HepG2 (cell line): ENCODE data around the gene LMAN2. TPM values are rescaled to one million over a fixed set of nuclear protein-coding genes. Genes with fewer than 3 reads are reported as not detected.
A peak's percentile ranks its signal among the peaks of the same experiment; 100 is the strongest.

ENCODE experiments used
- GPN1 ChIP-seq: sonication (generic); formaldehyde crosslinking; IDR thresholded peaks from 2 replicates; pipeline ENCODE4 v1.5.1; 2020; ENCODE audit warnings: missing genetic modification reagents, borderline replicate concordance
- HNF4G ChIP-seq, 2 experiments: sonication (generic) in 1 of 2; formaldehyde crosslinking in 1 of 2; IDR thresholded peaks; 2 replicates each; pipeline versions ENCODE4 v1.4.0 to v1.6.1; 2011 to 2020; ENCODE audit warnings: borderline replicate concordance in 2 of 2, low read depth in 2 of 2, mild to moderate bottlenecking in 2 of 2, low read length in 1 of 2, missing genetic modification reagents in 1 of 2, moderate library complexity in 1 of 2
- POLR2G ChIP-seq: fragments of 200-400 bp; formaldehyde crosslinking; IDR thresholded peaks from 2 replicates; pipeline ENCODE4 v1.6.1; 2018; ENCODE audit warnings: mild to moderate bottlenecking, low read depth, low read length, moderate library complexity
- ZC3H13 ChIP-seq: sonication (generic); formaldehyde crosslinking; IDR thresholded peaks from 2 replicates; pipeline ENCODE4 v1.8.1; 2023; ENCODE audit warnings: mild to moderate bottlenecking, missing genetic modification reagents, moderate library complexity
- ZKSCAN8 ChIP-seq: IDR thresholded peaks from 2 replicates; pipeline ENCODE4 v1.6.1; 2016; ENCODE audit warnings: borderline replicate concordance, missing genetic modification reagents, missing compliant biosample characterization
- ZNF180 ChIP-seq: sonication (generic); formaldehyde crosslinking; IDR thresholded peaks from 2 replicates; pipeline ENCODE4 v1.4.0; 2020; ENCODE audit warnings: low read depth, missing genetic modification reagents, borderline replicate concordance
- ZNF33B ChIP-seq: sonication (generic); formaldehyde crosslinking; IDR thresholded peaks from 2 replicates; pipeline ENCODE4 v1.5.1; 2020; ENCODE audit warnings: mild to moderate bottlenecking, missing genetic modification reagents
- ZNF562 ChIP-seq: sonication (generic); formaldehyde crosslinking; IDR thresholded peaks from 2 replicates; pipeline ENCODE4 v1.8.0; 2022; ENCODE audit warnings: missing genetic modification reagents, borderline replicate concordance
- ZNF569 ChIP-seq: sonication (generic); formaldehyde crosslinking; IDR thresholded peaks from 2 replicates; pipeline ENCODE4 v1.5.0; 2020; ENCODE audit warnings: mild to moderate bottlenecking, missing genetic modification reagents, moderate library complexity, borderline replicate concordance
- polyA plus RNA-seq, 8 experiments: library from polyadenylated mRNA; depleted of rRNA in 3 of 8; stranded (reverse) in 7 of 8; unstranded in 1 of 8; fragments of >200 nt; fragmentation: Illumina TruSeq in 4 of 8; extraction: Trizol in 4 of 8; gene quantifications; 2 replicates each; pipeline versions ENCODE4 v1.2.1 to v1.2.3, GENCODE V29; 2011 to 2016; ENCODE audit warnings: low read depth in 4 of 8, missing spikeins in 1 of 8, mixed read lengths in 1 of 8; ENCODE audit not compliant: insufficient read depth in 1 of 8
- total RNA-seq, 5 experiments: library from RNA; depleted of rRNA; stranded (reverse); fragments of >200 nt; fragmentation: Illumina TruSeq; extraction: Trizol; gene quantifications; 2 replicates each; pipeline ENCODE4 v1.2.3, GENCODE V29; 2016; ENCODE audit warnings: low read depth in 1 of 5
- TF ChIP-seq, protein P1 (sequence below), 2 experiments: sonication (generic) in 1 of 2; formaldehyde crosslinking in 1 of 2; IDR thresholded peaks; 2 replicates each; pipeline versions ENCODE4 v1.4.0 to v1.6.1; 2016 to 2020; ENCODE audit warnings: borderline replicate concordance in 1 of 2, low read depth in 1 of 2, mild to moderate bottlenecking in 1 of 2, missing genetic modification reagents in 1 of 2
- TF ChIP-seq, protein P2 (sequence below), 2 experiments: fragments of 450-650 bp in 1 of 2; sonication (generic) in 1 of 2; formaldehyde crosslinking in 1 of 2; IDR thresholded peaks; 2 replicates each; pipeline versions ENCODE4 v1.6.1 to v1.8.0; 2016 to 2022; ENCODE audit warnings: antibody characterized with exemption in 1 of 2, mild to moderate bottlenecking in 1 of 2, missing genetic modification reagents in 1 of 2
- TF ChIP-seq, protein P3 (sequence below): sonication (generic); formaldehyde crosslinking; conservative IDR thresholded peaks from 2 replicates; pipeline ENCODE4 v1.4.0; 2020; ENCODE audit warnings: missing genetic modification reagents

The LMAN2 gene
- total and polyA plus RNA-seq, 2 of the 13 experiments (the other 11 are each of a cell fraction or from before 2014, with no cell fraction given): 191 to 197 TPM

DNA sequence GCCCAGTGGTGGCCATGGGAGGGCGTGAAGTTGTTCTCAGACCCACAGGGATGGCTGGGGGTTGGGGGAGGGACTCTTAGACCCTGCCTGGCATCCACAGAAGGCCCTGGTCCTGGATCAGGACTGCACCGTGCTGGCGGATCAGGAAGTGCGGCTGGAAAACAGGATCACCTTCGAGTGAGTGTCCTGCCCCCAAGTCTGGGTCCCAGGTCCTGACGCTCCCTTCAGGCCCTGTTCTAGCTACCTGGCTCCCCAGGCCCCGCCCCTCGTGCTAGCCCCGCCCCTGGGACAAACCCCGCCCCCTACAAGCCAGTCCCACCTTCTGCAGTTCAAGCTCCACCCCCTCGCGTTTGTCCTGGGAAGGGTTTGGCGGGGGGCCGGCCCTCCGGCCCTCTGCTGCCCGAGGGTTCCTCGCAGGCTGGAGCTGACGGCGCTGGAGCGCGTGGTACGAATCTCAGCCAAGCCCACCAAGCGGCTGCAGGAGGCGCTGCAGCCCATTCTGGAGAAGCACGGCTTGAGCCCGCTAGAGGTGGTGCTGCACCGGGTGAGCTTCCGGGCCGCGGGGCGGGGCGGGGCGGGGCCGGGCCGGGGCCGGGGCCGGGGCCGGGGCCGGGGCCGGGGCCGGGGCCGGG lies 19.1 kb upstream of the LMAN2 start (continued):
- TF ChIP-seq, protein P1, sequence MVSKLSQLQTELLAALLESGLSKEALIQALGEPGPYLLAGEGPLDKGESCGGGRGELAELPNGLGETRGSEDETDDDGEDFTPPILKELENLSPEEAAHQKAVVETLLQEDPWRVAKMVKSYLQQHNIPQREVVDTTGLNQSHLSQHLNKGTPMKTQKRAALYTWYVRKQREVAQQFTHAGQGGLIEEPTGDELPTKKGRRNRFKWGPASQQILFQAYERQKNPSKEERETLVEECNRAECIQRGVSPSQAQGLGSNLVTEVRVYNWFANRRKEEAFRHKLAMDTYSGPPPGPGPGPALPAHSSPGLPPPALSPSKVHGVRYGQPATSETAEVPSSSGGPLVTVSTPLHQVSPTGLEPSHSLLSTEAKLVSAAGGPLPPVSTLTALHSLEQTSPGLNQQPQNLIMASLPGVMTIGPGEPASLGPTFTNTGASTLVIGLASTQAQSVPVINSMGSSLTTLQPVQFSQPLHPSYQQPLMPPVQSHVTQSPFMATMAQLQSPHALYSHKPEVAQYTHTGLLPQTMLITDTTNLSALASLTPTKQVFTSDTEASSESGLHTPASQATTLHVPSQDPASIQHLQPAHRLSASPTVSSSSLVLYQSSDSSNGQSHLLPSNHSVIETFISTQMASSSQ (IDR thresholded peaks at IDR 0.05; ENCODE audit: low read depth): no peak
- TF ChIP-seq, protein P1 (CRISPR knock-in tag; IDR thresholded peaks at IDR 0.05; ENCODE audit: borderline replicate concordance): 0 out of 2 replicates have a peak, but pooled peaks have one; percentile 58
- TF ChIP-seq ZNF562 (CRISPR knock-in tag) (no peak), ZC3H13 (CRISPR knock-in tag) (0 out of 2 replicates have a peak, but pooled peaks have one; percentile 34), ZNF33B (CRISPR knock-in tag) (no peak), POLR2G (no peak), HNF4G (IDR thresholded peaks at IDR 0.05; ENCODE audit: borderline replicate concordance, low read depth, low read length) (no peak), HNF4G (CRISPR knock-in tag; IDR thresholded peaks at IDR 0.05; ENCODE audit: borderline replicate concordance, low read depth) (no peak), ZKSCAN8 (CRISPR knock-in tag) (no peak; the same call in 1 of the 2 replicates), GPN1 (CRISPR knock-in tag) (no peak), ZNF180 (CRISPR knock-in tag) (no peak), ZNF569 (CRISPR knock-in tag) (no peak)
- TF ChIP-seq, protein P2, sequence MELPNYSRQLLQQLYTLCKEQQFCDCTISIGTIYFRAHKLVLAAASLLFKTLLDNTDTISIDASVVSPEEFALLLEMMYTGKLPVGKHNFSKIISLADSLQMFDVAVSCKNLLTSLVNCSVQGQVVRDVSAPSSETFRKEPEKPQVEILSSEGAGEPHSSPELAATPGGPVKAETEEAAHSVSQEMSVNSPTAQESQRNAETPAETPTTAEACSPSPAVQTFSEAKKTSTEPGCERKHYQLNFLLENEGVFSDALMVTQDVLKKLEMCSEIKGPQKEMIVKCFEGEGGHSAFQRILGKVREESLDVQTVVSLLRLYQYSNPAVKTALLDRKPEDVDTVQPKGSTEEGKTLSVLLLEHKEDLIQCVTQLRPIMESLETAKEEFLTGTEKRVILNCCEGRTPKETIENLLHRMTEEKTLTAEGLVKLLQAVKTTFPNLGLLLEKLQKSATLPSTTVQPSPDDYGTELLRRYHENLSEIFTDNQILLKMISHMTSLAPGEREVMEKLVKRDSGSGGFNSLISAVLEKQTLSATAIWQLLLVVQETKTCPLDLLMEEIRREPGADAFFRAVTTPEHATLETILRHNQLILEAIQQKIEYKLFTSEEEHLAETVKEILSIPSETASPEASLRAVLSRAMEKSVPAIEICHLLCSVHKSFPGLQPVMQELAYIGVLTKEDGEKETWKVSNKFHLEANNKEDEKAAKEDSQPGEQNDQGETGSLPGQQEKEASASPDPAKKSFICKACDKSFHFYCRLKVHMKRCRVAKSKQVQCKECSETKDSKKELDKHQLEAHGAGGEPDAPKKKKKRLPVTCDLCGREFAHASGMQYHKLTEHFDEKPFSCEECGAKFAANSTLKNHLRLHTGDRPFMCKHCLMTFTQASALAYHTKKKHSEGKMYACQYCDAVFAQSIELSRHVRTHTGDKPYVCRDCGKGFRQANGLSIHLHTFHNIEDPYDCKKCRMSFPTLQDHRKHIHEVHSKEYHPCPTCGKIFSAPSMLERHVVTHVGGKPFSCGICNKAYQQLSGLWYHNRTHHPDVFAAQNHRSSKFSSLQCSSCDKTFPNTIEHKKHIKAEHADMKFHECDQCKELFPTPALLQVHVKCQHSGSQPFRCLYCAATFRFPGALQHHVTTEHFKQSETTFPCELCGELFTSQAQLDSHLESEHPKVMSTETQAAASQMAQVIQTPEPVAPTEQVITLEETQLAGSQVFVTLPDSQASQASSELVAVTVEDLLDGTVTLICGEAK (IDR thresholded peaks at IDR 0.05): no peak
- TF ChIP-seq, protein P2 (CRISPR knock-in tag; IDR thresholded peaks at IDR 0.05): no peak
- TF ChIP-seq, protein P3, sequence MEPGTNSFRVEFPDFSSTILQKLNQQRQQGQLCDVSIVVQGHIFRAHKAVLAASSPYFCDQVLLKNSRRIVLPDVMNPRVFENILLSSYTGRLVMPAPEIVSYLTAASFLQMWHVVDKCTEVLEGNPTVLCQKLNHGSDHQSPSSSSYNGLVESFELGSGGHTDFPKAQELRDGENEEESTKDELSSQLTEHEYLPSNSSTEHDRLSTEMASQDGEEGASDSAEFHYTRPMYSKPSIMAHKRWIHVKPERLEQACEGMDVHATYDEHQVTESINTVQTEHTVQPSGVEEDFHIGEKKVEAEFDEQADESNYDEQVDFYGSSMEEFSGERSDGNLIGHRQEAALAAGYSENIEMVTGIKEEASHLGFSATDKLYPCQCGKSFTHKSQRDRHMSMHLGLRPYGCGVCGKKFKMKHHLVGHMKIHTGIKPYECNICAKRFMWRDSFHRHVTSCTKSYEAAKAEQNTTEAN (CRISPR knock-in tag): peak; percentile 52; the same call in 1 of the 2 replicates
